Putamen (tissue), 1 donor: Measurements from ENCODE around the gene ZCWPW1.
"Not testable (repeated sequence)": the region's sequence is repeated elsewhere in the genome, so short reads cannot be mapped to it uniquely, and the experiment has no call there.

Source experiments
- DNase-seq: peaks from one replicate; pipeline ENCODE4 v3.0.0-alpha.2; 2016; ENCODE audit warnings: low spot score

The ZCWPW1 gene

GRCh38 chr7:100352230-100352781 lies 76.2 kb downstream of the ZCWPW1 start:
- not testable (repeated sequence) for DNase-seq

- DNase-seq, result no peak
Observed at GRCh38 chr7:100351657-100352058, 76.8 kb downstream of the ZCWPW1 start.
